K562 (cell line): ENCODE data around the gene COL4A4. TPM values are rescaled to one million over a fixed set of nuclear protein-coding genes. Genes with fewer than 3 reads are reported as not detected.
A peak's percentile ranks its signal among the peaks of the same experiment; 100 is the strongest.

Source experiments
- ARID1B ChIP-seq: fragments of 450-650 bp; IDR thresholded peaks from 2 replicates; pipeline ENCODE4 v1.6.1; 2016; ENCODE audit warnings: antibody characterized with exemption, mild to moderate bottlenecking, inconsistent platforms
- CTBP1 ChIP-seq: fragments of 450-650 bp; IDR thresholded peaks from 2 replicates; pipeline ENCODE4 v1.6.1; 2016; ENCODE audit warnings: borderline replicate concordance
- CXXC5 ChIP-seq: fragments of 250-450 bp; sonication (Bioruptor Pico); IDR thresholded peaks from 2 replicates; pipeline ENCODE4 v1.8.0; 2022; ENCODE audit warnings: inconsistent platforms, mild to moderate bottlenecking, moderate library complexity
- DDX20 ChIP-seq: fragments of 450-650 bp; IDR thresholded peaks from 2 replicates; pipeline ENCODE4 v1.6.1; 2016; ENCODE audit warnings: missing genetic modification characterization, low read depth, mild to moderate bottlenecking, missing compliant biosample characterization, moderate library complexity
- FOXJ2 ChIP-seq: fragments of 200-800 bp; sonication (Bioruptor generic); IDR thresholded peaks from 2 replicates; pipeline ENCODE4 v1.6.1; 2016; ENCODE audit warnings: missing genetic modification characterization, missing compliant biosample characterization
- HOXB6 ChIP-seq: fragments of 250-450 bp; sonication (Bioruptor Pico); IDR thresholded peaks from 2 replicates; pipeline ENCODE4 v1.5.1; 2022; ENCODE audit warnings: mild to moderate bottlenecking, borderline replicate concordance
- MECOM ChIP-seq: fragments of 250-450 bp; sonication (Bioruptor Pico); IDR thresholded peaks from 2 replicates; pipeline ENCODE4 v1.8.0; 2022; ENCODE audit warnings: inconsistent platforms
- MTA2 ChIP-seq: fragments of 450-650 bp; IDR thresholded peaks from 2 replicates; pipeline ENCODE4 v1.6.1; 2016; ENCODE audit warnings: low read depth
- NCOR1 ChIP-seq: fragments of 450-650 bp; IDR thresholded peaks from 2 replicates; pipeline ENCODE4 v1.6.1; 2016; ENCODE audit warnings: mild to moderate bottlenecking, moderate library complexity
- RBM15 ChIP-seq: fragments of 200-400 bp; formaldehyde crosslinking; IDR thresholded peaks from 2 replicates; pipeline ENCODE4 v1.6.1; 2018; ENCODE audit warnings: mild to moderate bottlenecking, low read length, moderate library complexity; ENCODE audit not compliant: insufficient read depth
- RCOR1 ChIP-seq, 2 experiments: IDR thresholded peaks; 2 replicates each; pipeline ENCODE4 v1.6.1; 2012; ENCODE audit warnings: low read depth in 2 of 2, low read length in 2 of 2, borderline replicate concordance in 1 of 2, improper control_type of control experiment in 1 of 2
- SMARCE1 ChIP-seq: fragments of 450-650 bp; IDR thresholded peaks from 2 replicates; pipeline ENCODE4 v1.7.1; 2016; ENCODE audit warnings: mild to moderate bottlenecking
- STAT5A ChIP-seq: IDR thresholded peaks from 2 replicates; pipeline ENCODE4 v1.6.1; 2012; ENCODE audit warnings: low read length, inconsistent platforms, borderline replicate concordance
- TCF3 ChIP-seq: sonication (generic); formaldehyde crosslinking; IDR thresholded peaks from 2 replicates; pipeline ENCODE4 v1.4.0; 2020; ENCODE audit warnings: mild to moderate bottlenecking, missing genetic modification reagents
- THRAP3 ChIP-seq: fragments of 450-650 bp; IDR thresholded peaks from 2 replicates; pipeline ENCODE4 v1.6.1; 2016; ENCODE audit warnings: mild to moderate bottlenecking, inconsistent platforms, borderline replicate concordance
- ZNF197 ChIP-seq: fragments of 200-800 bp; sonication (Bioruptor generic); IDR thresholded peaks from 2 replicates; pipeline ENCODE4 v1.6.1; 2016; ENCODE audit warnings: low read depth, missing genetic modification characterization, missing compliant biosample characterization
- ZNF507 ChIP-seq: conservative IDR thresholded peaks from 2 replicates; pipeline ENCODE4 v1.6.1; 2017; ENCODE audit warnings: missing genetic modification characterization, missing compliant biosample characterization
- polyA plus RNA-seq, 8 experiments: library from polyadenylated mRNA; depleted of rRNA in 4 of 8; stranded (reverse) in 5 of 8; unstranded in 3 of 8; fragments of >200 nt; fragmentation: Nextera tagmentation in 2 of 8; fragmentation: Illumina TruSeq in 1 of 8; extraction: Ambion mirVana in 2 of 8; extraction: Trizol in 1 of 8; gene quantifications; 2 replicates each; pipeline versions ENCODE4 v1.2.1 to v1.2.3, GENCODE V29; 2011 to 2014; ENCODE audit warnings: inconsistent platforms in 1 of 8, missing spikeins in 1 of 8
- total RNA-seq, 7 experiments: library from RNA; depleted of rRNA in 6 of 7; stranded (reverse); fragments of >200 nt in 6 of 7; fragmentation: Illumina TruSeq in 2 of 7; extraction: Trizol in 2 of 7; gene quantifications; 2 replicates each; pipeline versions ENCODE4 v1.2.1 to v1.2.3, GENCODE V29; 2011 to 2021; ENCODE audit warnings: low replicate concordance in 1 of 7
- TF ChIP-seq, protein P1 (sequence below): fragments of 450-650 bp; IDR thresholded peaks from 2 replicates; pipeline ENCODE4 v1.6.1; 2014; ENCODE audit warnings: low read depth, mild to moderate bottlenecking, moderate library complexity, borderline replicate concordance
- TF ChIP-seq, protein P2 (sequence below): conservative IDR thresholded peaks from 2 replicates; pipeline ENCODE4 v1.6.1; 2011; ENCODE audit warnings: low read depth, mild to moderate bottlenecking, low read length; ENCODE audit not compliant: control insufficient read depth
- TF ChIP-seq, protein P3 (sequence below): fragments of 250-450 bp; sonication (Bioruptor Pico); IDR thresholded peaks from 2 replicates; pipeline ENCODE4 v1.8.0; 2021; ENCODE audit warnings: mild to moderate bottlenecking, moderate library complexity
- TF ChIP-seq, protein P4 (sequence below), 3 experiments: IDR thresholded peaks in 2 of 3; conservative IDR thresholded peaks in 1 of 3; 2 replicates each; pipeline ENCODE4 v1.5.1; 2011 to 2012; ENCODE audit warnings: low read length in 3 of 3, mild to moderate bottlenecking in 3 of 3, control low read depth in 2 of 3, improper control_type of control experiment in 1 of 3, inconsistent platforms in 1 of 3, low read depth in 1 of 3, mixed read lengths in 1 of 3, moderate library complexity in 1 of 3; ENCODE audit not compliant: insufficient read depth in 2 of 3
- TF ChIP-seq, protein P5 (sequence below): fragments of 450-650 bp; formaldehyde crosslinking; IDR thresholded peaks from 2 replicates; pipeline ENCODE4 v1.4.0; 2020; ENCODE audit warnings: mild to moderate bottlenecking, moderate library complexity

The COL4A4 gene
- total and polyA plus RNA-seq, 9 of the 15 experiments (the other 6 are each of a cell fraction or from before 2014, with no cell fraction given), result under 0.01 to 0.01 TPM; not detected in 7

DNA sequence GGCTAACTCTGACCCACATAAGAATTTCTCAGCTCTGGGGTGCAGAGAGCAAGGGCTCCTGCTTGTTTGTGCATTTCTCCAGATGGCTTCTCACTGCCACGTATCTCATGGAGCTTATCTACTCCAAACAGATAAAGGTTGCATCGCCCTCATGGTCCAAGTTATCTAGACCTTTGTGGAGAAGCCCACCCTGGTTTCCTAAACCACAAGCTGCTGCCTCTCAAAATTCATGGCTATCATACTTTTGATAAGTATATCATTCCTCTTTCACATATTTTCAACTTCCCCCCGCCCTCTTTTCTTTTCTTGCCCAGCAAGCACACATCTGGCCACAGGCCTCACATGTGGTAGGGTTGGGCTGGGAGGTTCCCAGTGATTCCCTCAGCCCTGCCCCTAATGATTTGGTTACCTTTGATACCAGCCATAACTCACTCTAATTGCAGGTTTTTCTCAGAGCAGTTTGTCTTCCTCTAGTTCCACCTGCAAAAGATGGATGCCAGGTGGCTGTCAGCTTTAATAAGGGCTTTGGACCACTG, 182.1 kb downstream of the COL4A4 start (continued):
- TF ChIP-seq, protein P1, sequence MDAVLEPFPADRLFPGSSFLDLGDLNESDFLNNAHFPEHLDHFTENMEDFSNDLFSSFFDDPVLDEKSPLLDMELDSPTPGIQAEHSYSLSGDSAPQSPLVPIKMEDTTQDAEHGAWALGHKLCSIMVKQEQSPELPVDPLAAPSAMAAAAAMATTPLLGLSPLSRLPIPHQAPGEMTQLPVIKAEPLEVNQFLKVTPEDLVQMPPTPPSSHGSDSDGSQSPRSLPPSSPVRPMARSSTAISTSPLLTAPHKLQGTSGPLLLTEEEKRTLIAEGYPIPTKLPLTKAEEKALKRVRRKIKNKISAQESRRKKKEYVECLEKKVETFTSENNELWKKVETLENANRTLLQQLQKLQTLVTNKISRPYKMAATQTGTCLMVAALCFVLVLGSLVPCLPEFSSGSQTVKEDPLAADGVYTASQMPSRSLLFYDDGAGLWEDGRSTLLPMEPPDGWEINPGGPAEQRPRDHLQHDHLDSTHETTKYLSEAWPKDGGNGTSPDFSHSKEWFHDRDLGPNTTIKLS, result peak; percentile 35; the same call in 1 of the 2 replicates
- TF ChIP-seq, protein P2, sequence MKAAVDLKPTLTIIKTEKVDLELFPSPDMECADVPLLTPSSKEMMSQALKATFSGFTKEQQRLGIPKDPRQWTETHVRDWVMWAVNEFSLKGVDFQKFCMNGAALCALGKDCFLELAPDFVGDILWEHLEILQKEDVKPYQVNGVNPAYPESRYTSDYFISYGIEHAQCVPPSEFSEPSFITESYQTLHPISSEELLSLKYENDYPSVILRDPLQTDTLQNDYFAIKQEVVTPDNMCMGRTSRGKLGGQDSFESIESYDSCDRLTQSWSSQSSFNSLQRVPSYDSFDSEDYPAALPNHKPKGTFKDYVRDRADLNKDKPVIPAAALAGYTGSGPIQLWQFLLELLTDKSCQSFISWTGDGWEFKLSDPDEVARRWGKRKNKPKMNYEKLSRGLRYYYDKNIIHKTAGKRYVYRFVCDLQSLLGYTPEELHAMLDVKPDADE, result no peak
- TF ChIP-seq ARID1B (peak; percentile 65), STAT5A (peak; percentile 29; the same call in 1 of the 2 replicates), ZNF197 (CRISPR knock-in tag) (no peak), ZNF507 (tag) (no peak), DDX20 (tag) (no peak), NCOR1 (0 out of 2 replicates have a peak, but pooled peaks have one; percentile 18), CXXC5 (CRISPR knock-in tag) (0 out of 2 replicates have a peak, but pooled peaks have one; percentile 20), MECOM (no peak), RCOR1 (IDR thresholded peaks at IDR 0.05; ENCODE audit: borderline replicate concordance in 1 of 2, low read depth in 2 of 2, low read length in 2 of 2) (peak in 1 of 2 experiments; percentile 38; a peak in 1 of 4 replicates), MTA2 (peak; percentile 23; the same call in 1 of the 2 replicates), SMARCE1 (0 out of 2 replicates have a peak, but pooled peaks have one; percentile 32), HOXB6 (no peak), FOXJ2 (tag) (no peak), TCF3 (CRISPR knock-in tag) (0 out of 2 replicates have a peak, but pooled peaks have one; percentile 27), RBM15 (no peak), THRAP3 (no peak), CTBP1 (no peak)
- TF ChIP-seq, protein P3, sequence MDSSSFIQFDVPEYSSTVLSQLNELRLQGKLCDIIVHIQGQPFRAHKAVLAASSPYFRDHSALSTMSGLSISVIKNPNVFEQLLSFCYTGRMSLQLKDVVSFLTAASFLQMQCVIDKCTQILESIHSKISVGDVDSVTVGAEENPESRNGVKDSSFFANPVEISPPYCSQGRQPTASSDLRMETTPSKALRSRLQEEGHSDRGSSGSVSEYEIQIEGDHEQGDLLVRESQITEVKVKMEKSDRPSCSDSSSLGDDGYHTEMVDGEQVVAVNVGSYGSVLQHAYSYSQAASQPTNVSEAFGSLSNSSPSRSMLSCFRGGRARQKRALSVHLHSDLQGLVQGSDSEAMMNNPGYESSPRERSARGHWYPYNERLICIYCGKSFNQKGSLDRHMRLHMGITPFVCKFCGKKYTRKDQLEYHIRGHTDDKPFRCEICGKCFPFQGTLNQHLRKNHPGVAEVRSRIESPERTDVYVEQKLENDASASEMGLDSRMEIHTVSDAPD (CRISPR knock-in tag), result no peak
- TF ChIP-seq, protein P4, sequence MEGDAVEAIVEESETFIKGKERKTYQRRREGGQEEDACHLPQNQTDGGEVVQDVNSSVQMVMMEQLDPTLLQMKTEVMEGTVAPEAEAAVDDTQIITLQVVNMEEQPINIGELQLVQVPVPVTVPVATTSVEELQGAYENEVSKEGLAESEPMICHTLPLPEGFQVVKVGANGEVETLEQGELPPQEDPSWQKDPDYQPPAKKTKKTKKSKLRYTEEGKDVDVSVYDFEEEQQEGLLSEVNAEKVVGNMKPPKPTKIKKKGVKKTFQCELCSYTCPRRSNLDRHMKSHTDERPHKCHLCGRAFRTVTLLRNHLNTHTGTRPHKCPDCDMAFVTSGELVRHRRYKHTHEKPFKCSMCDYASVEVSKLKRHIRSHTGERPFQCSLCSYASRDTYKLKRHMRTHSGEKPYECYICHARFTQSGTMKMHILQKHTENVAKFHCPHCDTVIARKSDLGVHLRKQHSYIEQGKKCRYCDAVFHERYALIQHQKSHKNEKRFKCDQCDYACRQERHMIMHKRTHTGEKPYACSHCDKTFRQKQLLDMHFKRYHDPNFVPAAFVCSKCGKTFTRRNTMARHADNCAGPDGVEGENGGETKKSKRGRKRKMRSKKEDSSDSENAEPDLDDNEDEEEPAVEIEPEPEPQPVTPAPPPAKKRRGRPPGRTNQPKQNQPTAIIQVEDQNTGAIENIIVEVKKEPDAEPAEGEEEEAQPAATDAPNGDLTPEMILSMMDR (IDR thresholded peaks at IDR 0.05 in 2 of 3, conservative IDR thresholded peaks at IDR 0.05 in 1 of 3; ENCODE audit: insufficient read depth in 2 of 3, low read depth in 1 of 3, low read length in 3 of 3), result no peak
- TF ChIP-seq, protein P5, sequence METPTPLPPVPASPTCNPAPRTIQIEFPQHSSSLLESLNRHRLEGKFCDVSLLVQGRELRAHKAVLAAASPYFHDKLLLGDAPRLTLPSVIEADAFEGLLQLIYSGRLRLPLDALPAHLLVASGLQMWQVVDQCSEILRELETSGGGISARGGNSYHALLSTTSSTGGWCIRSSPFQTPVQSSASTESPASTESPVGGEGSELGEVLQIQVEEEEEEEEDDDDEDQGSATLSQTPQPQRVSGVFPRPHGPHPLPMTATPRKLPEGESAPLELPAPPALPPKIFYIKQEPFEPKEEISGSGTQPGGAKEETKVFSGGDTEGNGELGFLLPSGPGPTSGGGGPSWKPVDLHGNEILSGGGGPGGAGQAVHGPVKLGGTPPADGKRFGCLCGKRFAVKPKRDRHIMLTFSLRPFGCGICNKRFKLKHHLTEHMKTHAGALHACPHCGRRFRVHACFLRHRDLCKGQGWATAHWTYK (CRISPR knock-in tag), result no peak
